Ammon's horn (tissue), 1 donor: ENCODE results near the gene ZNF385A.
A peak's percentile ranks its signal among the peaks of the same experiment; 100 is the strongest.

Experiments
- DNase-seq: peaks from one replicate; pipeline ENCODE4 v3.0.0-alpha.2; 2016; ENCODE audit warnings: low spot score

ZNF385A gene

DNA sequence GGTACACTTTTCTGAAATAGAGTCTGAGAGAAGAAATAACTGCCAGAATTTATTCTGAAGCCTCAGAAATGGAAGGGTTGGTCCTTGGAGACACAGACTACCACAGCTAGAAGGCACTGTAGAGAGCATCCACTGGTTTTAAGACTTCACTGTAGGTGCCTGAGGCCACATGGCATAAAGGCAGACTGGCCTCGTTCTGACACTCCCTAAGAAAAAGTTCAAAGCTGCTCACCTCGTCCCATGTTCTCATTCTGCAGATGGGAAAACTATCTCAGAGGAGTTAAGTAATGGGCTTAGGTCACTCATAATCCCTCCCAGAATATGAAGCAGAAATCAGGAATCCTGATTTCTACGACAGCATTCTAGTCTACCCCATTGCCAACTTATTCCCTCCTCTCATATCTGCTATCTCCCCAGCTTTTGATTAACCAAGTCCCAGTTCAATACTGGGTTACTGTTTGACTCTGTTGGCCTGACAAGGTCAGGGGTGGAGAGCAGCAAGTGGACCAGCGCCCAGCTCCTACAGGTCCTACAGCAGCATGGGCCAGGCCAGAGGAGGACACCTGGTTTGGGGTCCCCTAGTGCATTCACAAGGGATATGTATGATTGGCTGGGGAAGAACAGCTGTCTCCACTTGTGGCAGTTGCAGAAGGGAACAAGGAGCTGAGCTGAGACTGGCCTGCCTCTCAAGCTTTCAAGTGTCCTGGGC lies 30.8 kb upstream of the ZNF385A start:
- no peak for DNase-seq

DNA sequence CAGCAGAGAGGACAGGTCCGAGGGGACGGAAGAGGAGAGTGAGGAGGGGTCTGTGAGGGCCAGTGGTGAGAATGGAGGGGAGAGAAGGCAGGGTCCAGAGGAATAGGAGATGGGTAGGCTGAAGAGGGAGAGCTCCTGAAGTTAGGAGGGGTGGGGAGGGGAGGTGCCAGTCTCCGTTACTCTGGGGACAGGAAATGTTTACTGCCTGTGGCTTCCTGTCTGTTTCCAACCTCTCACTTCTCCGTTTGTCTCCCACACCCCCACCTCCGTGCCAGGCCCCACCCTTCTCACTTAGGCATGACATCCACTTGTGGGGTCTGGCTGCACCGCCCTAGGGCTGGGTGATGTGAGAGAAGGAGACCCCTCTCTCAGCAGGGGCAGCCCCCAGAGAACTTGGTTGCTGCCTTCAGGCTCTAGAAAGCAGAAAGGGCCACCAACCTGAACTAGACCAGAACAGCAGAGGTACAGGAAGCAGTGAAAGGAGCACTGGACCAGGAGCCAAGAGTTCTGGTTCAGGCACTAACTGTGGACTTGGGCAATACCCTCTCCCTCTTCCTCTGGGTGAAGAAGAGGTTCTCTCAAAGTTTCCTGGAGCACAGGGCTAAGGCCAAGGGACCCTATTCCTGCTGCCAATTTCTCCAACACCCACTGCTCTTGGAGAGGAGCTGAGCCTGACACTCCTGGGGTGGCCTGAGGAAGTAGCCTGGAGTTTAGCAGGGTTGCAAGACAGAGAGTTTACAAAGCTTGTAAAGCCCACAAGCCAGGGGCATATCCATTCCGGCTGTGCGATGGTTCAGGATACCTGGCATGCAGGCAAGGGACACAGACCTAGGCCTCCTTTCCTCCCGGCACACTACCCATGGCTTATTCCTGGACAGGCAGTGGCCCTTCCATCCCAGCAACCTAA lies 29.0 kb upstream of the ZNF385A start:
- peak; percentile 59 for DNase-seq

DNA sequence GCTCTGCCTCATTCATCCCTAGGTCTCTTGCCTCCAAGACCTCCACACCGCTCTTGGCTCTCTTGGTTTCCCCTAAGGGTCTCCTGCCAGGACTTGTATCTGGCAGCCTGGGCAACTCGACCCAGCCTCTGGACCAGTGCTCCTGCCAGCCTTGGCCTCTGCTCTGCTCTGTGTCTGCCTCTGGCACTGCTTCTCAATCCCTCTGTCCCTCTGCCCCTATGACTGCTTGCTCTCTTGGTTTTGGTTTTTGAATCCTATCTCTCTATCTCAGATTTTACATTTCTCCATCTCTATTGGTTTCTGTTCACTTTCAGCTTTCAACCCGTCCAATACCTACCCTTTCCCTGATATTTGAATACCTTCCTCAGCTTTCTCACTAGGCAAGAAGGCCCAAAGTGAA lies 28.3 kb upstream of the ZNF385A start:
- DNase-seq = no peak

- no peak for DNase-seq
Measured at GRCh38 chr12:54412348-54412747, 27.8 kb upstream of the ZNF385A start.

GRCh38 chr12:54411391-54412241 lies 27.1 kb upstream of the ZNF385A start:
- DNase-seq = no peak

DNA sequence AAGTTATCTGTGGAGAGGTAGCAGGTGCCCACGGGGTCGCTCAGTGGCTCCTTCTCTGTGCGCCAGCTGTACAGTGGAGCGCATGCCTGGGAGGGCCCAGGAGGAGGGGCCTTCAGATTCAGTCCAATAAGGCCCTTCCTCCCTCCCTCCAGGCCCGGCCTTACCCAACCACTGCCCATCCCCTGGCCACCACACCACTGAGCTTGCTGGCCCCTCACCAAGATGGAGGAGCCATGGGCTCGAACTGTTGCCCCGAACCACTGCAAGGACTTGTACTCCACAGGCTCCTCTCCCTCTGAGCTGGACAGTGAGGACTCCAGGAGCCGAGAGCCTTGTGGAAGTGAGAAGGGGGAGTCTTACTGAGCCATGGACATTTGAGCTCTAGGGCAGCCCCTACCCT lies 24.7 kb upstream of the ZNF385A start:
- DNase-seq = no peak

DNA sequence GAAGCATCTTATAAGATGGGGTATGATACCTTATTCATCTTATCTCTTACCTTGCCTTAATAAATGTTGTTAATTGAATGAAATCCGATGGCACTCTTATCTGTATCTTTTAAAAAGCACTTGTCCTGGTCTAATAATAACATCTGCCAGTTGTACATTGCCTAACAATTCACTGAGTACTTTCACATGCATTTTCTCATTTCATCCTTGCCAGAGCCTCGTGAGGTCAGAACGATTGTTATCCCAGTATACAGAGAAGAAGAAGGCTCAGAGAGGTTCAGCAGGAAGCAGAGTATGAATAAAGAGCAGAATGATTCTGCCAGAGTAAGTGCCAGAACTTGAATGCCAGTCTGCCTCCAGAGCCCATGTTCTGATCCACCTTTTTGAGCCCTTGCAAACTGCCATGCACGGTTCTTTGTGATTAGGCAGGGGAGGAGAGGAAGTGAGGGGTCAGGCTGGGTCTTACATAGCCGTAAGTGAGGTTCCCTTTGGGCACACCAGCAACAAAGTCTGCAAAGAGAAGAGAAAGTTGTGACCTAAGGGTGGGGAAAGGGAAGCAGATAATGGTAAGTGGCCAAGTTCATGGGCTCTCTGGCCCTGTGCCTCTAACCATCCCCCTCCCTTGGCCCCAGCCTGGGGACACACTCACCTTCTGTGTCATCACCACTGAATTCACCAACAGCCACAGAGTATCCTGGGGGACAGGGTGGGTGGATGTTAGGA lies 22.8 kb upstream of the ZNF385A start:
- peak; percentile 73 for DNase-seq

DNA sequence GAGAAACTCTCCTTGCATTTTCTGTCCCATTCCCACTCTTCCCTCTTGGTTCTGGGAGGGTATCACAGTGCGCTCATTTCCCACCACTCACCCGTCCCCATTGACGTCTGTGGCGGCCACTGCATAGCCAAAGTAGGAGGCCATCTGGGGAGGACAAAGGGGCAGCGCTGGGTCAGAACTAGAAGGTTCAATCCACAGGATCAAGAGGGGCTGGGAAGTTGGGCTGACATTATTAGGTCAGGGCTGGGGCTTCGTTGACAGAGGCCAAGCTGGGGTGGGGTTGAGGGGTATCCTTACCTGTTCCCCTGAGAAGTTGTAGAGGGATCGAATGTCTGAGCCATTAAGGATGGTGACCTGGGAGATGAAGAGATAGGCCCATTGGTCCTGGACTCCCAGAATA lies 21.0 kb upstream of the ZNF385A start:
- DNase-seq = no peak

DNA sequence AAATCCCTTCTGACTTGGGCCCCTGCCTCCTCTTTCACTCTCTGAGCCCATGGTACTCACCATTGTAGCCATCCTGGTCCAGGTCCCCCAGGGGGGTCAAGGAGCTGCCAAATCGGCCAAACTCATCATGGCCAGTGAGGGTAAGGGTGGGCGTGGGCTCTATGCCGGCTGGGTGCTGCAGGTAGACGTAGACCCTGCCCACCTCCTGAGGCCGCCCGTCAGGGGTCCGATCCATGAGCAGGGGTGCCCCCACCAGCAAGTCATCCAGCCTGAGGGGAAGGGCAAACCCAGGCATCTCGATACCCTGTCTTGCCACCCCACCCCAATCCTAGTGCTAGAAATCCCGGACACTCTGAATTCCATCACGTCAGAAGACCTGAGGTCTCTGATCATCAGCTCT lies 20.6 kb upstream of the ZNF385A start:
- DNase-seq = no peak

DNA sequence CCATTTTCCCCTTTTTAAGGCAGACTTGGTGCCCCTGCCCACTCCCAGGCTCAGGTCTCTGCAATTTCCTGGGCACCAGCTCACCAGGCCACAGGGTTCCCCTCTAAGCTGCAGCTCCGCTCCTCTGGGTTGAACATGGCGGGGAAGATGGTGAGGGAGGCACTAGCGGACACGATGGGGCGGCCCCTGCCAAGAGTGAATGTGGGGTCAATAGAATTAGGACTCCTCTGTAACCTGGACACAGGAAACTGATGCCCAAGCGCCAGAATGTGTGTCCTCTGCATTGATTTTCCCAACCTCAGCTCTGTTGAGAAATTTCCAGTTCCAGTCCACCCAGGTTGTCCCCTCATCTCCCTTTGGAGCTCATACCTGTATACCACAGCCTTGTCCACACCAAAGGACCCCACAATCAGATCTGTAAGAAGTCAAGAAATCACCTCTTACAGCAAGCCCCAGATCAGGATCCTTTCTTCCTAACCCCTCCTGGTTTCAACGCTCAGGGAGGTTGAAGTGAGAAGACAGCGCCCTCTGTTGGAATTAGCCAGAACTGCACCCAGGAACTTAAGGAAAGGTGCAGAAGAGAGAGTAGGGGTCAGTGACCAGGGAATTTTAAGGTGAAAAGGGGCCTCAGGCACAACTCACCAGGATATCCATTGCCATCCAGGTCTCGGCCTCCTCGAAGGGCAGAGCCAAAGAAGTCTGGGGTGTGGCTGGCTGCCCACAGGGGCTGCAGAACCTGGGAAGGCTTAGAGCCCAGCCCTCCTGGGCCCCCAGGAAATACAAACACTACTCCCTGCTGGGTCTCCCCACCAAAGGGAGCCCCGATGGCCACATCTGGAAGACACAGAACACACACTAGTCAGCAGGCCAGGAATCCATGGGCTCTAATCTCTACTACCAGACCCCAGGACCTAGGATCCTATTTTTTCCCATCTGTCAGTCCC lies 19.8 kb upstream of the ZNF385A start:
- DNase-seq = peak; percentile 39

DNA sequence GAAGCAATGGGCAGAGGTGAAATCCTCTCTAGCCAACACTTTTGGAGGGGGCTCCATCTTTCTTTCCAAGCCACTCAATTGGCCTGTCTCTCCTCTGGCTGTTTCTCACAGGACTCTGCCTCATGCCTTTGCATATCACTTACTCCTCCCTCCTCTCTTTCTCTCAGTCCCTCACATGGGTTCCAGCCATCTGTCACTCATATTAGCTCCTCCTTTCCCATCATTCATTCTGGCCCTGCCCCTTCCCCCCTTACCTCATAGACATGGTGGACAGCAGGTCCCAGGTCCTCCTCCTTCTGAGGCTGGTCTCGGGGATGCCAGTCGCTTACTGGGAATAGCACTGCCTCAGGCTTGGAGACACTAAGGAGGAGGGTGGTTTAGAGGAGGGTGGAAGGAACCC lies 16.6 kb upstream of the ZNF385A start:
- no peak for DNase-seq

- DNase-seq = peak; percentile 92
Measured at GRCh38 chr12:54398995-54399793, 14.7 kb upstream of the ZNF385A start.

GRCh38 chr12:54398218-54398617 lies 13.7 kb upstream of the ZNF385A start:
- no peak for DNase-seq

DNA sequence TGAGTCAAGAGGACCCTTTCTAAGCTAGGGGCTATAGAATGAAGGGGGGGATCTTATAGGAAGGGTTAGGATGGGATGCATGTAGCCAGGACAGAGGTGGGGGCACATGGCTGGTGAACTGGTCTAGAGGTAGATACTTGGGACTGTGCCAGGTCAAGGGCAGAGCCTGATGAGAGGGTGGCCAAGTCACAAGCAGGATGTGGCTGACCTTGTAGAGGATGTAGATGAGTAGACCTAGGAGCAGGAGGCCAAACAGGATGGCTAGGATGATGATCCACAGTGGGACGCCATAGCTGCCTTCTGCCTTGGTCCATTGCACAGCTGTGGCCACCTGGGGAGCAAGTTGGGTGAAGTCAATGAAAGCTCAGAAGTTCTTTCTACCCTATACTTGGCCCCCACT lies 12.6 kb upstream of the ZNF385A start:
- no peak for DNase-seq

GRCh38 chr12:54395545-54395944 lies 11.0 kb upstream of the ZNF385A start:
- no peak for DNase-seq

DNA sequence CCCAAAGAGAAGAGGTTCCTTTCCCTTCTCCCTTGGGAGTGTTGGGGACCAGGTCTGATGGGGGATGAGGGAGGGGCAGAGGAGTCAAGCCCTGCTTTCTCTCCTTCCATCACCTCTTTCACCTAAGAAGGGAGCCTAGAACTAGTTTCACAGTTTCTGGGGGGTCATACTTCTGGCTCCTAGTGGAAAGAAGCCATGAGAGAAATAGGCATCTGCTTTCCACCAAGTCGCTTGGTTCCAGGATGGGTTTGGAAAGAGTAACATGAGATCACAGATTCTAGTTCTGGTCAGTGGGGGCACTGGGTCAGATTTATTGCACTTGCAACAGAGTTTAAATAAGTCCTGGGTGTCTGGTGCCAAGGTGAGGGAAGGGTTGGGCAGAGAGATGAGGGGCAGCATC lies 10.5 kb upstream of the ZNF385A start:
- DNase-seq = no peak

DNA sequence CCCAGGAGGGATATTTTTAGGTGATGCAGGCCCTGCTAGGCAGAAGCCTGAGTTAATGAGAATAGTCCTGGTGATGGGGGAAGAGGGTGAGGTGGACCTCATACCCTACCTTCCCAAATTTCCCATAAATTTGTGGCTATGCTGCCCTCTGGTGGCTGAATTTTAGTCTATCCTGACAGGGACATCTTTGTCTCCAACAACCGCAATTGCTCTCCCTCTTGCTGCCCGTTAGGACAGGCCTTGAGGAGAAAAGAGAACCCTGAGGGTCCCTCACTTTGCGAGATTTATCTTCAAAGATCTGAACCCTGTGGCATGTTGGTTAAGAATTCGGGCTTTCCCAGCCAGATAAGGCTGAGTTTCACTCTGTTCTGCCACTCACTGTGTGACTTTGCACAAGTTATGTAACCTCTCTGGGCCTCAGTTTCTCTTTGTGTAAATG lies 9.8 kb upstream of the ZNF385A start:
- peak; percentile 67 for DNase-seq

- no peak for DNase-seq
Measured at GRCh38 chr12:54393743-54394142, 9.2 kb upstream of the ZNF385A start.

DNA sequence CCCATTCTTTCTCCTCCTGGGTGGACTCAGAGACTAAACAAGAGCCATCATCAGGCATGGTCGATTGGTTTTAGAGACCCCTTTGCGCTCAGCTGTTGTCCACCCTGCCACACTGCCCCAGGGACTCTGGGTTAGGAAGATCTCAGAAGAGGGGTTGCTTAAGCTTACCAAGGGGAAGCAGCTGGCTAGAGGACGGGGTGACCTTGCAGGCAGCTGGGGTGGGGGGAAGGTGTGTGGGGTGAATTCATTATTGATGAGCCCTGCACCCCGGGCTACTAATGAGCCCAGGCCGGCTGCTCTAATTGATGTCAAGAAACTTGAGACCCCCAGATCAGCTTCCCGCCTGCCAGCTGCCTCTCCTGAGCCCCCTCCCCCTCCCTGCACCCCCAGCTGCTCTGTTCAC lies 8.7 kb upstream of the ZNF385A start:
- no peak for DNase-seq
